HG03520 (cell line): ENCODE measurements around the gene RFPL2.

Source experiments
- ATAC-seq: cut with Tn5 transposase; IDR thresholded peaks from one replicate; pipeline ENCODE4 v1.9.1; 2021; ENCODE audit warnings: mild to moderate bottlenecking, moderate library complexity; ENCODE audit not compliant: unreplicated experiment

The RFPL2 gene

GRCh38 chr22:32204856-32205722 is at the start of gene RFPL2:
Gene RFPL2 (minus strand): TSS chr22:32205073. CDS start chr22:32202451, 2,622 bp downstream.
- no peak for ATAC-seq

- no peak for ATAC-seq
Observed at GRCh38 chr22:32249231-32249630, 44.4 kb upstream of the RFPL2 start.

GRCh38 chr22:32248276-32248675 is 43.4 kb upstream of the RFPL2 start:
- ATAC-seq: no peak

- ATAC-seq: no peak
Observed at GRCh38 chr22:32246166-32246565, 41.3 kb upstream of the RFPL2 start.

GRCh38 chr22:32245042-32245441 is 40.2 kb upstream of the RFPL2 start:
- ATAC-seq: no peak

GRCh38 chr22:32244547-32244946 is 39.7 kb upstream of the RFPL2 start:
- ATAC-seq: no peak

- no peak for ATAC-seq
Observed at GRCh38 chr22:32240461-32240860, 35.6 kb upstream of the RFPL2 start.

GRCh38 chr22:32237906-32238305 is 33.0 kb upstream of the RFPL2 start:
- ATAC-seq: no peak

- ATAC-seq: no peak
Observed at GRCh38 chr22:32236970-32237369, 32.1 kb upstream of the RFPL2 start.

GRCh38 chr22:32233091-32233490 is 28.2 kb upstream of the RFPL2 start:
- ATAC-seq: no peak

GRCh38 chr22:32232191-32232830 is 27.4 kb upstream of the RFPL2 start:
- no peak for ATAC-seq

GRCh38 chr22:32226326-32227104 is 21.6 kb upstream of the RFPL2 start:
- no peak for ATAC-seq

GRCh38 chr22:32222991-32223390 is 18.1 kb upstream of the RFPL2 start:
- ATAC-seq: no peak

- ATAC-seq: no peak
Observed at GRCh38 chr22:32219026-32219425, 14.2 kb upstream of the RFPL2 start.

- no peak for ATAC-seq
Observed at GRCh38 chr22:32218470-32218869, 13.6 kb upstream of the RFPL2 start.

GRCh38 chr22:32217465-32217864 is 12.6 kb upstream of the RFPL2 start:
- no peak for ATAC-seq

- no peak for ATAC-seq
Observed at GRCh38 chr22:32216911-32217310, 12.0 kb upstream of the RFPL2 start.

- no peak for ATAC-seq
Observed at GRCh38 chr22:32211011-32211410, 6.1 kb upstream of the RFPL2 start.

GRCh38 chr22:32208681-32209080 is 3.8 kb upstream of the RFPL2 start:
- no peak for ATAC-seq

GRCh38 chr22:32207971-32208480 is 3.2 kb upstream of the RFPL2 start:
- no peak for ATAC-seq
